Neural progenitor cell (in vitro differentiated cells): ENCODE results near the gene PPP2R5C.

ENCODE experiments used
- EZH2 ChIP-seq: fragments of 200-600 bp; sonication (generic); IDR thresholded peaks from 2 replicates; pipeline ENCODE4 v1.6.1; 2017; ENCODE audit warnings: antibody characterized with exemption, mild to moderate bottlenecking, moderate library complexity
- TF ChIP-seq, protein P1 (sequence below): fragments of 200-600 bp; sonication (generic); IDR thresholded peaks from 2 replicates; pipeline ENCODE4 v1.5.1; 2017; ENCODE audit warnings: antibody characterized with exemption, mild to moderate bottlenecking

DNA sequence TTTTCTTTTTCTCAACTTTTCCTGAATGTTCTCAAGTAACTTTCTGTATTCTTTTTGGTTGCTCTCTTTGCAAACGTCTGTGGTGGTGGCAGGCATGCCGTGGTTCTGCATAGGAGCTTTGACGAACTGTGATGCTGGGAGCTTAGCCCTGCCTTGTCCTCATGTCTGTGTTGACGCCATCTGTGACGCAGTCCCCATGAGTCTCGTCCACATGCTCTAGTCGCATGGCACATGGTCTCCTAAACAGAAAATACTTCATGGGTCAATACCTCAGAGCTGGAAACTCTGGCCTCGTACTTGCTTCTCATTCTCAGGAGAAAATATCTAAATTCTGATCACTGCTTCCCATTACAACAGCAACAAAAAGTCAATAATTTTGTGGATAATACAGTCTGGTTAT is 152.6 kb downstream of the PPP2R5C start:
- TF ChIP-seq, protein P1, sequence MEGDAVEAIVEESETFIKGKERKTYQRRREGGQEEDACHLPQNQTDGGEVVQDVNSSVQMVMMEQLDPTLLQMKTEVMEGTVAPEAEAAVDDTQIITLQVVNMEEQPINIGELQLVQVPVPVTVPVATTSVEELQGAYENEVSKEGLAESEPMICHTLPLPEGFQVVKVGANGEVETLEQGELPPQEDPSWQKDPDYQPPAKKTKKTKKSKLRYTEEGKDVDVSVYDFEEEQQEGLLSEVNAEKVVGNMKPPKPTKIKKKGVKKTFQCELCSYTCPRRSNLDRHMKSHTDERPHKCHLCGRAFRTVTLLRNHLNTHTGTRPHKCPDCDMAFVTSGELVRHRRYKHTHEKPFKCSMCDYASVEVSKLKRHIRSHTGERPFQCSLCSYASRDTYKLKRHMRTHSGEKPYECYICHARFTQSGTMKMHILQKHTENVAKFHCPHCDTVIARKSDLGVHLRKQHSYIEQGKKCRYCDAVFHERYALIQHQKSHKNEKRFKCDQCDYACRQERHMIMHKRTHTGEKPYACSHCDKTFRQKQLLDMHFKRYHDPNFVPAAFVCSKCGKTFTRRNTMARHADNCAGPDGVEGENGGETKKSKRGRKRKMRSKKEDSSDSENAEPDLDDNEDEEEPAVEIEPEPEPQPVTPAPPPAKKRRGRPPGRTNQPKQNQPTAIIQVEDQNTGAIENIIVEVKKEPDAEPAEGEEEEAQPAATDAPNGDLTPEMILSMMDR: no peak
- no peak for TF ChIP-seq EZH2
